Fibroblast of peridontal ligament (primary cell): ENCODE measurements around the gene SARM1.

Source experiments
- DNase-seq: peaks from one replicate; pipeline ENCODE4 v3.0.0-alpha.2; 2010; ENCODE audit errors: extremely low read depth

SARM1 gene

DNA sequence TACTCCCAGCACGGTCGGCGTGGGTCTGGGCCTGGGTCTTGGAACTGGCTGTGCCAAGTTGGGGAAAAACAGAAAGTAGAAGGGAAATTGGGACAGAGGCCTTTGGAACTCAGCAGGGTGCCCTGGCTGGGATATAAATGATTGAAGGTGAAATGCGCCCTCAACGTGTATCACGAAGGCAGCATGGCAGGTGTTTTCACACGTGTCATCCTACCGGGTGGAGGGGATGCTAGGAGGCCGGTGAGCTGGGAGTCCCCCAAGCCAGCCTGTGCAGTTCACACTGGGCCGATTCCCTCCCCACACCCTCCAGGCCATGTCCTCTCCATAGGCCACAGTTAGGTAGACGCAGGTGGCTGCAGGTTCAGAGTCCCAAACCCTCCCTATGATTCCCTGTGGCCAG lies 30.0 kb upstream of the SARM1 start:
- no peak for DNase-seq

DNA sequence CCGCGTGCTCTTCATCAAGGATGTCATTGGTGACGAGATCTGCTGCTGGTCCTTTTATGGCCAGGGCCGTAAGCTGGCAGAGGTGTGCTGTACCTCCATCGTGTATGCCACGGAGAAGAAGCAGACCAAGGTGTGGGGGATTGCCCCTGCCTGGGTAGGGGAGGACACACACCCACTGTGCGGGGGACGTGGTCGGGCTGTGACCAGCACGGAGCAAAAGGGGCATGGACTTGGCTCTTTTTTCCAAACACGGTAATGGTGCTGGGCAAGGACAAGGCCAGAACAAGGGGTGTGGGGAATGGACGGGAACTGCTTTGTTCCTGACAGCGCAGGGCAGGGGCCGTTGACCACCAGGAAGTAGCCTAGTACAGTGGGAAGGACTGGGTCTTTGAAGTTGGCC lies 29.2 kb upstream of the SARM1 start:
- no peak for DNase-seq

DNA sequence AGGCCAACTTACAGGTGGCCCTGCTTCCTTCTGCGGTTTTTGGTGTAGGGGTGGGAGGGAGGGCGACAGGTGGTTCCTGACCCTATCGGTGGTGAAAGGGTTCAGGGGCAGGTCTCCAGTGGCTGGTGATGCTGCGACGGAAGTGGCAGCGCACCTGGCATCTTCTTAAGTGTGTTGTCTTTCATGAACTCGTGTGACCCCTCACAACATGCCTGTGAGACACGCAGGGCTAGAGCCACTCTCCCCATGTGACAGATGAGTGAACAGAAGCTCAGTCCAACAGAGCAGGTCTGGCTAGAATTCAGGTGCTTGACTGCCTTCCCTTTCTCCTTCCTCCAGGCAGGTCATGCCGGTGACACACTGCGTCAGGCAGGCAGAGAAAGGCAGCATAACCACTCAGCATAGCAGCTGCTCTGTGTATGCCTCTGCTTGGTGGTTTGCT lies 28.0 kb upstream of the SARM1 start:
- DNase-seq = no peak

DNA sequence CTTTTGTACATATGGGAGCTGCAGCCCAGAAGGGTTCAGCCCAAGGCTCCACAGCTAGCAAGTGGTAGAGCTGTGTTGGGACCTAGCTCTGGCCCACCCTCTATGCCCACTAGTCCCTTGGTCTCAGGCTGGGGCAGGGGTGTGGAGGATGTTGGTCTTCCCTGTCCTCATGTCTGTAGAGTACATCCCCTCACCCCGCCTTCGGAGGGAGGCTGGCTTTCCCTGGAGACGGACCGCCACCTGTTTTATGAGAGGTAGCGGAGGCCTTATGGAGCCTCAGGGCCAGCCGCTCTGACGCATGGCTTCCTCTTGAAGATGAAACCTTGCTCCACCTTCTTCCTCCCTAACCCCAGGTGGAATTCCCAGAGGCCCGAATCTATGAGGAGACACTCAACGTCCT lies 27.5 kb upstream of the SARM1 start:
- DNase-seq = no peak

DNA sequence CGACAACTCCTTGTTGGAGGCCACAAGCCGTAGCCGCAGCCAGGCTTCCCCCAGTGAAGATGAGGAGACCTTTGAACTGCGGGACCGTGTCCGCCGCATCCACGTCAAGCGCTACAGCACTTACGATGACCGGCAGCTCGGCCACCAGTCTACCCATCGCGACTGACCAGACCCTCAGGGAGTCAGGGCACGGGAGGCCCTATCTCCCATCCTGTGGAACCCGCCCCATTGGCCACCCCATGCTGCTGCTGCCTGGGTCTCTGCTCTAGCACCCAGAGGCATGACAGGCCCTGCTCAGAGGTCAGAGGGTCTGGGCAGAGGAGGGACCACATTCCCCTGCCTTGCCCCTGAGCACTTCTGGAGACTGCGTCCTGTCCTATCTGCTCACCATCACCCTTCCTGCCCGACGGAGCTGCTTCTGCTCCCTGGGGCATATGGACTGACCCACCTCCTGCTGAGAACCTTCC lies 27.0 kb upstream of the SARM1 start:
- DNase-seq = no peak

DNA sequence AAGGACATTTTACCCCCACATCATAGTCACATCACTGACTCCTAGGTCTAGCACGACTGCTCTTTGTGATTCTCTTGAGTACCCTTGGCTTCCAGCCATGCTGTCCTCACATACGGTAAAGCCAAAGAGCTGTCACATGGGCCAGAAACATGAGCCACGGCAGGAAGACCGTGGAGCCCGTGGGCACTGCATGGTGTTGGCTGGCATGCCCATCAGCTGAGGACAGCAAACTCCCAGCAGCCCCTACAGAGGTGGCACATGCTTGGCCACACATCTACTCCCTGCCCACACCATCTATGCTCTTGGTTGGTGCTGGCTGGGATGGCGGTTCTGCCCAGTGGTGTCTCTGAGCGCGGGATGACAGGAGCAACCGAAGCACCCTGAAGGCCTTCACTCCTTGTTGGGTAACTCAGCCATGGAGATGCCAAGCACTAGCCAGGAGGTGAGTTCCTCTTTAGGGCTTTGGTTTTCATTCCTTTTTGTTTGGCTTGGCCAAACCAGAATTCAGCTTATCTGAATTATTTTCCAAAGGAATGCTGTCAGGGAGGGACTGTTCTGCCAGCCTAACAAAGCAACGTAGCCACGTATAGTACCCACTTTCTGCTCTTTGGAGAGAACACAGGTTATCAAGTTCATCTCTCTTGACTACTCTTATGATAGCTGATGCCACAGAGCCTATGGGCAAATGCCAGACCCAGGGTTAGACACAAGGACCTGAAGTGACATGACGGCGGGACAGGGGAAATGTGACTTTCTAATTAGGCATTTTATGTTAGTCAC lies 25.9 kb upstream of the SARM1 start:
- DNase-seq = no peak

GRCh38 chr17:28346199-28346580 lies 25.3 kb upstream of the SARM1 start:
- no peak for DNase-seq

DNA sequence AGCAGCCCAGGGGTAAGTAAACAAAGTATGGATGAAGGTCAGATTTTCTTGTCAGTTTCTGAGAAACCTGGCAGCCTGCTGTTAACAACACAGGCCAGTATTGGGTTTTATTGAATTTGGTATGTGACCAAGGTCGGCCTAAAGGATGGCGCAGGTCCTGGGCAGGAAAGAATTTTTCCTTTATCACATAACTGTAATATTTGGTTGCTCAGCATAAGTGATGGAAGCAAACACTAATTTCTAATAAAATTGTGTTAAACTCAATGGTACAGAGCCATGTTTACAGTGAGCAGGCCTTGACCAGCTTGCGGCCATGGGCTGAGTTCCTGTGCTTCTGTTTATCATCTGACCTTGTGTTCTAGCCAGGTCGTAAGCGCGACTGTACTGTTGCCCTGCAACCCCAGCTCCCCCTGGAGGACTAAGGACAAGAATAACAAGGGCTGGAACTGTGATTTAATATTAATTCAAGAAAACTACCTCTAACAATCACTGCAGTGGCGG lies 24.7 kb upstream of the SARM1 start:
- DNase-seq = no peak

DNA sequence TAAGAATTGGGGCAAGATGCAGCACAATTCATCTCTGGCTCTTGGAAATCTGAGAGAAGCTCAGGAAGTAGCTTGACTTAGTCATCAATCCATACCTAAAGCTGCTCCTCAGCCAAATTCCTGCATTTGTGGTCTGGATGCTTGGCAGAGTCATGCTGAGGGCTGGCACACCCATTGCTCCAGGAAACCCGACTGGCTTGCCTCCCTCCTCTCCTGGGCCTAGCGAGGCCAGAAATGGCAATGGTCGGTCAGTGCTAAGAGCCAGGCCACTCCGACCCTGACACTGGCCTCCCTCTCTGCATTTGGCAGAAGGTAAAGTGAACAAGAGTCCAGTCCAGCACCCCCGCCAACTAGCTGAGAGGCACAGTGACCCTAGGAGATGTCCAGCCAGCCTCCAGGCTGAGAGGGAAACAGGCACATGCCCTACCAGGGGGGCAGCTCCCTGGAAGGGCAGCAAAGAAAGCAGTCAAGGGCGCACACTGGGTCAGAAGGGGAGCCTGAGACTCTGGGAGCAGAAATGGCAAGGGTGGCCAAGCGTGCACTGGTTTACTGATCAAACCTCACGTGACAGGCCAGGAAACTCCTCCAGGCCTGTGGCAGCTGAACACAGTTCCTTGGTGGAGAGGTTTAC lies 24.1 kb upstream of the SARM1 start:
- DNase-seq = peak; percentile 94

DNA sequence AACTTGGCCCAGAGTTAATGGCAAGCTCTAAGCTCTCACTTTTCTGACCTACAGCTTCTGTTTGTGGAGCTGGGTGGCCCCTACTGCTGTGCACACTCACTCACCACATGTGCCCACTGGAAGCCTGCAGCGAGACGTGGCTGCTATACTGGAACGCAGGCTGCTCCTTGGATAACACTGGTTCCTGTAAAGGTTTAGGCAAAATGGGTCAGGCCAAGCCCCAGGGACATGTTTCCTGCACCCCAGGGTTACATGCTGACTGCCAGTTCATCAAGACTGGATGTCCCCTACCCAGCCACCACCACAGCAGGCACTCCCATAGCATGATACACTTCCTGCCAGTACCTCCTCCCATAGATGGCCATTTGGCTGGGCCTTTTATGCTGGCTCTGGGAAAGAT lies 22.5 kb upstream of the SARM1 start:
- DNase-seq = no peak

DNA sequence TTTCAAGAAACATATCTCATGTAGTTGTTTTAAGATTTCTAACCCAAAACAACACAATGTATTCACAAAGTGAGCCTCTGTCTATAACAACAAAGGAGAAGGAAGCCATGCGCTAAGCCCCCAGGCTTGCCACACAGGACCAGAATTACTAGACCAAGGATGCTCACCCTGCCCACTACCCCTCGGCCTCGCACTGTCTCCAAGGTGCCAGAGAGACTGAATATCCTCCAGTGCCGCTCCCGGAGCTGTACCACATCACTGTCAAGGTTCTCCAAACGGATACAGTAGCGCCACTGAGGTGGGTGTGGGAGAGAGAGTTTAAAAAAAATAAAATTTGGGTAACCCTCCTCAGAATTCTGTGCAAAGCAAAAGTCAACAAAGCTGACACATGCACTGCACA lies 21.2 kb upstream of the SARM1 start:
- no peak for DNase-seq

DNA sequence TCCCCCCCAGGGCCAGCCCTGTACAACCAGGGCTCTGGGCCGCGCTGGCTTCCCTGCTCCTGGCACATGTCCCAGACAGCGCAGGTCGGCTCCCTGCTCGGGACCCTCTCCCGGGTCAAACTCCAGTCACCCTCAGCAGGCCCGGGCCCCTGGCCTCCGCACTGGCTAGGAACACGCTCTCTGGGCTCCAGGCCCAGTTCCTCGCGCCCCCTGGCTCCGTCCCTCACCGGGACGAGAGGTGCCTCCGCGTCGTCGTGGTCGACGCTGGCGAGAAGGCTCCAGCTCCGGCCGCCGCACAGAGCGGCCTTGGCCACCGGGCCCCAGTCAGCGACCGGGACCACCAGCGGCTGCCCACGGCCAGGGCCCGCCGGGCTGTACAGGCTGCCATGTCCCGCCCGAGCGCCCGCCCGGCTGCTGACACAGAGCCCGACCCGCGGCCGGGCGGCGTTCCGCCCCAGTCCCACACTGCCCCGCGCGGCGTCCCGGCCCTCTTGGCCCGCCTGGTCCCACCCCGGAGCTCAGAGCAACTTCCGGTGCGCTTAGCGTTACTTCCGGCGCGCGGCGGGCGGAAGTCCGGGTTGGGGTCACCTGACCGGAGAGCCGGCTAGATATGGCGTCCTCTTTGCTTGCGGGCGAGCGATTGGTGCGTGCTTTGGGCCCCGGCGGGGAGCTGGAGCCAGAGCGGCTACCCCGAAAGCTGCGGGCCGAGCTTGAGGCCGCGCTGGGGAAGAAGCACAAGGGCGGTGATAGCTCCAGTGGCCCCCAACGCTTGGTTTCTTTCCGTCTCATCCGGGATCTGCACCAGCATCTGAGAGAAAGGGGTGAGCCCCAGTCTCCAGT lies 14.2 kb upstream of the SARM1 start, which contains the start of gene POLDIP2:
TSS of gene POLDIP2 (minus strand) at position 467 of the 840 bp plus-strand sequence. CDS start at position 388, 79 bp downstream.
- peak; percentile 91 for DNase-seq

DNA sequence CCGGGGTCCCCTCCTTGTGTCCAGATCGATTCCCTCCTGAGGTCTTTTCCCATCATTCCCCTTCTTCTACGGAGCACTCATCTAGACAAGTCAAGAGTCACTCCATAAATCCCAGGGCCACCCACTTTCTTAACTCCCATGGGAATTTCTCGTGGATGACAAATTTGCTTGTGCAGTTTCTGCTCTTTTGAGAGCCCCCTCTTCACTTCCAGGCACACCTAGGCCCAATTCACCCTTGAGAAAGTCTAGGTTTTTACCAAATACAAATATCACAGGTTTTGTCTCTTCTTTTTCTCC lies 13.6 kb upstream of the SARM1 start:
- peak; percentile 26 for DNase-seq

DNA sequence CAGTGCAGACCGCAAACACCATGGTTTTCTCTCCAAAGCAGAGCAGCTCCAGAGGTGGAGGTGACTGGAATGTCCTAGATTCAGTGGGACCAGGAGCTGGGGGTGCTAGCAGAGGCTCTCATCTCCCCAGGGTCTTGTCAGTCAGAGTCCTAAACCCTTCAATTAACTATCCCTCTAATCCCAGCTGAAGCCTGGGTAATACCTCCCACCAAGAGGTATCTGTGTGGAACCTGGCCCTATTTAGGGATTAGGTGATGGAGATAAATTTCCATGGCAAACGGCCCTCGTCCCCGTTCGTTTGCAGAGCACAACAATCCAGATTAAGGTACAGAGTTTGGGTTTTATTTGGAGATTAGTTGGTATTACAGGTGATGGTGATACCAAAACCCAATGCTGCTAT lies 8.3 kb upstream of the SARM1 start:
- DNase-seq = no peak

GRCh38 chr17:28363776-28364650 lies 7.5 kb upstream of the SARM1 start:
- DNase-seq = no peak

DNA sequence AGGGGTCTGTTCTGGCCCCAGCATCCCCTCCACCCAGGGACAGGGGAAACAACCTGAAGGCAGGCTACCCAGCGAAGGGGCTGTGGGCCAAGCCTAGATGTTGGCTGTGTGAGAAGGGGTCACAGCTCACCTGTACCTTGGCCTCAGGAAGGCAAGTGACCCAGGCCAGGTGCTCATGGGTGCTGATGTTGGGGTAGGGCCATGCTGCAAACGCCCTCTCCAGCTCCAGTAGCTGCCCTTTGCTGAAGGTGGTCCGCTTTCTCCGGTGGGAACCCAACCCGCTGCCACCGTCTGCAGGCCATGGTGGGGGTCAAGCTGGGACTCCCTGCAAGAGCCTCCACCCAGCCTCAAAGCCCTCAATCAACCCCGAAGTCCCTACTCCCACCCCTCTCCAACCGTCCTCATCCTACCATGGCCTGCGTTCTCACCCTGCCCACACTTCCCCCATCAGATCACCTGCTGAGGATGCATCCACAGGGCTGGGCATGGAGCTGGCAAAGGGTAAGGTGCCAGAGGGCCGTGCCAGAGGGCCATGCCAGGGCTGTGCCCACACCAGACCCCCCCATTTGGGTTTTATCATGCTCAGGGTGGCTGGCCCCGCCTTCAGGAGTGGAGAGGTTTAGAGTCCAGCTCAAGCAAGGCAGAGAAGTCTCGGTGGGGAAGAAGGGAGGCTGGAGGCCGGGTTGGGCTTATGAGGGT lies 6.7 kb upstream of the SARM1 start, which contains the start of gene SEBOX:
TSS of gene SEBOX (minus strand) at position 535 of the 699 bp plus-strand sequence. CDS start at position 487, 48 bp downstream.
- no peak for DNase-seq

DNA sequence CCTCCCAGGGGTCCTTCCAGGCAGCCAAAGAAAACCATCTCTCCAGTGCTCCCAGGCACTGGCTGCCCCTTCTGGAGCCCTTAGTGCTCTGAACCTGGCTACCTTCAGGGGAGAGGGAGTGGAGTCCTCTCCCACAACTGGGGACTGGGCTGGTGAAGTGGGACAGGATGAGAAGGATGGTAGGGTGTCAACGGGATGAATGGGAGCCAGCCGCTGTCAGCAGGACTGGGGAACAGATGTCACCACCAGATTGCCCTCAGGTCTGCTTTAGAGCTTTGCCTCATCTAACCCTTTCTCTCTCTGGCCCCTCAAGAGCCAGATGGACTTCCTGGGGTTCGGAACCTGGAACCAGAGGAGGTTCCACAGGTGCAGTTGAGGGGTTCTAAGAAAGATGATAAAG lies 6.0 kb upstream of the SARM1 start:
- no peak for DNase-seq

- DNase-seq = no peak
Observed at GRCh38 chr17:28366605-28367004, 4.9 kb upstream of the SARM1 start.

DNA sequence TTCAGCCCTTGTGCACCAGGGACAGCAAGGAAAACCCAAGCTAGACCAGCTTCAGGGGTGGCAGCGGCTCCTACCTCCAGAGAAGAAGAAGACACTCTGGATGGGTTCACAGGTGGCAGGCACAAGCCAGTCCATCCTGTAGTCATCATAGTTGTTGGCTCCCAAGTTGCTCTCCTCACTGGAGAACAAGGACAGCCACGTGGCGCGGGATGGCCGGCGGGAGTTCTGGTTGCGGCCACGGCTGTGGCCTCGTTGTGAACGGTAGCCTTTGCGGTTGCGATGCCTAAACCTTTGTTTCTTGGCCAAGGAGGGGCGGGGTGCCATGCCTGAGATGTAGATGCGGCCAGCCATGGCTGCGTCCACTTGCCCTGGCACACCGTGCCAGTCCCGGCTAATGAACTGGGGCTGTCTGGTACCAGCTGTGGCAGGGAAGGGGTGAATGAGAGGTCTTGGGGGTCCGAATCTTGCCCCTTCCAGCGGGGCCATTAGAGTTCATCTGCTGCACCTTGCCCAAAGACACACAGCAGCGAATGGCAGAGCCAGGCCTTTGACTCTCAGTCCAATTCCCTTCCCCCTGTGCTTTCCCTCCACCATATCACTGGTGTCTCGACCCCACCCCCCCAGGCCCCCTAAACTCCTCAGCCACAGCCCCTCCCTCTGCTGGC lies 3.7 kb upstream of the SARM1 start:
- no peak for DNase-seq

DNA sequence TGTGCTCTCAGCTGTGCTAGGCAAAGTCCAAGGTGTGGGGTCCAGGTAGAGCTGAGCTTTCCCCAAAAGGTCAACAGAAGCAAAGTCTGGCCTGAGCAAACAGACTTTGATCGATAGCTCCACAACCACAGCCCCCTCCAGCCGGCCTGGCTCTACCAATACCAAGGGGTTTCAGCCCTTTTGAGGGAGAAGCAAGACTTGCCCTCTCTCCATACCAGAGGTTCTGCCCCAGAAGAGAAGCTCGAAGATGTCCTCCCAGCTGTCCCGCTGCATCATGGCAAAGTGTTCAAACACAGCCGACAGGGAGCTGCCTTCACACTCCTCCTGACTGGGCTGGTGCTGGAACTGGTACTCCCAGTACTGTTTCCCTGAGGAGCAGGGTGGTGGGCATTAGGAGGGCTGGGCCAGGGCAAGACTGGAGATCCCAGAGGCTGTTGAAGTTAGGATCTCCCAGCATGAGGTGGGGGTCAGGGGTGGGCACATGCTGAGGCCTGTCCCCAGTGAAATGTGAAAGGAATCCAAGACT lies 3.1 kb upstream of the SARM1 start:
- DNase-seq = no peak
